Cardiac fibroblast (primary cell): Measurements from ENCODE around the gene COL6A3.

Experiments
- DNase-seq, 2 donors: peaks; one replicate each; pipeline versions ENCODE4 v3.0.0 to v3.0.0-alpha.2; 2010; ENCODE audit warnings: low read depth in 2 of 2
- H3K4me3 ChIP-seq, 2 donors: replicated peaks in 1 of 2; 1 replicate in 1 of 2; 2 replicates in 1 of 2; pipeline ENCODE4 v1.5.1; 2011; ENCODE audit warnings: low read depth in 2 of 2, low read length in 2 of 2, mild to moderate bottlenecking in 2 of 2, moderate library complexity in 1 of 2
- CTCF ChIP-seq: IDR thresholded peaks from one replicate; pipeline ENCODE4 v1.5.1; 2011; ENCODE audit warnings: low read depth, mild to moderate bottlenecking, low read length, inconsistent platforms

Gene COL6A3

GRCh38 chr2:237336131-237336530, 77.8 kb downstream of the COL6A3 start:
- no peak overlapping the region for H3K4me3 ChIP-seq
- DNase-seq: no peak
- TF ChIP-seq CTCF: no peak

GRCh38 chr2:237333748-237334147, 80.2 kb downstream of the COL6A3 start:
- TF ChIP-seq CTCF: no peak
- no peak for DNase-seq
- H3K4me3 ChIP-seq: no peak overlapping the region

GRCh38 chr2:237330541-237330940, 83.4 kb downstream of the COL6A3 start:
- no peak overlapping the region for H3K4me3 ChIP-seq
- TF ChIP-seq CTCF: no peak
- no peak for DNase-seq

- no peak for TF ChIP-seq CTCF
- no peak for DNase-seq
- no peak overlapping the region for H3K4me3 ChIP-seq
Measured at GRCh38 chr2:237327175-237327950, 86.6 kb downstream of the COL6A3 start.

GRCh38 chr2:237326266-237327171, 87.4 kb downstream of the COL6A3 start:
- peak in 1 of 2 donors; percentile 97 for DNase-seq
- no peak overlapping the region for H3K4me3 ChIP-seq
- TF ChIP-seq CTCF: no peak

- DNase-seq: peak in 1 of 2 donors; percentile 66
- no peak overlapping the region for H3K4me3 ChIP-seq
- no peak for TF ChIP-seq CTCF
Measured at GRCh38 chr2:237324837-237325236, 89.1 kb downstream of the COL6A3 start.
